A549 (cell line): ENCODE measurements around the gene ERGIC2. TPM values are rescaled to one million over a fixed set of nuclear protein-coding genes. Genes with fewer than 3 reads are reported as not detected.

Source experiments
- ATAC-seq, 2 experiments: fragments of 200-7000 bp in 1 of 2; fragments of >200 bp in 1 of 2; cut with Nextera tagmentation in 1 of 2; cut with Tn5 transposase in 1 of 2; 3 replicates each; pipeline versions ENCODE4 v1.8.0 to v1.9.1; 2018 to 2020; ENCODE audit warnings: mild to moderate bottlenecking in 1 of 2, moderate library complexity in 1 of 2
- CTCF ChIA-PET: fragments of 300-600 bp; sonication (Branson Sonifier 250); formaldehyde crosslinking; extraction: SDS; loops from one replicate; lab custom pipeline; 2021; ENCODE audit warnings: antibody characterized with exemption, inconsistent platforms; lab: Yijun Ruan, JAX
- POLR2A ChIA-PET: fragments of 350-600 bp; formaldehyde crosslinking; extraction: SDS; loops from one replicate; lab custom pipeline; 2021; ENCODE audit warnings: antibody characterized with exemption, inconsistent platforms; lab: Yijun Ruan, JAX
- DNase-seq, 2 experiments: peaks; one replicate each; pipeline versions ENCODE4 v3.0.0 to v3.0.0-alpha.2; 2011 to 2016; ENCODE audit warnings: low read depth in 1 of 2, low spot score in 1 of 2
- FAIRE-seq: peaks from 2 replicates; lab custom pipeline; 2011; peaks lifted over from hg19 to GRCh38; lab: Jason Lieb, UNC
- H3K27ac ChIP-seq, 2 experiments: fragments of >200 bp; sonication (Bioruptor Twin); formaldehyde crosslinking; 3 replicates each; pipeline ENCODE4 v1.5.1; 2016 to 2017
- H3K4me1 ChIP-seq: fragments of >200 bp; sonication (Bioruptor Twin); formaldehyde crosslinking; 3 replicates; pipeline ENCODE4 v1.6.1; 2016
- H3K4me2 ChIP-seq: fragments of >200 bp; sonication (Bioruptor Twin); formaldehyde crosslinking; 3 replicates; pipeline ENCODE4 v1.6.1; 2016
- H3K4me3 ChIP-seq: fragments of >200 bp; sonication (Bioruptor Twin); formaldehyde crosslinking; 3 replicates; pipeline ENCODE4 v1.5.1; 2016
- H3K9me3 ChIP-seq: fragments of >200 bp; sonication (Bioruptor Twin); formaldehyde crosslinking; 3 replicates; pipeline ENCODE4 v1.6.1; 2016
- ATOH8 ChIP-seq: fragments of 250-450 bp; sonication (Bioruptor Pico); IDR thresholded peaks from 2 replicates; pipeline ENCODE4 v1.5.0; 2020; ENCODE audit warnings: low read depth, mild to moderate bottlenecking, moderate library complexity
- CEBPB ChIP-seq, 2 experiments: fragments of >200 bp in 1 of 2; sonication (Bioruptor Twin) in 1 of 2; formaldehyde crosslinking in 1 of 2; IDR thresholded peaks; 2 replicates each; pipeline ENCODE4 v1.6.1; 2012 to 2016
- E2F6 ChIP-seq: IDR thresholded peaks from 2 replicates; pipeline ENCODE4 v1.6.1; 2012; ENCODE audit warnings: low read depth, borderline replicate concordance
- ELK1 ChIP-seq: fragments of 150-350 bp; IDR thresholded peaks from 2 replicates; pipeline ENCODE4 v1.6.1; 2014; ENCODE audit warnings: low read depth, mild to moderate bottlenecking, low read length
- GATA3 ChIP-seq: IDR thresholded peaks from 2 replicates; pipeline ENCODE4 v1.6.1; 2012; ENCODE audit warnings: borderline replicate concordance
- HDAC2 ChIP-seq: fragments of 200-600 bp; sonication (generic); IDR thresholded peaks from 2 replicates; pipeline ENCODE4 v1.6.1; 2016
- HEYL ChIP-seq: fragments of 250-450 bp; sonication (Bioruptor Pico); IDR thresholded peaks from 2 replicates; pipeline ENCODE4 v1.8.0; 2021; ENCODE audit warnings: mild to moderate bottlenecking, moderate library complexity
- HMGXB4 ChIP-seq: fragments of 250-450 bp; sonication (Bioruptor Pico); IDR thresholded peaks from 2 replicates; pipeline ENCODE4 v1.5.0; 2021; ENCODE audit warnings: mild to moderate bottlenecking, moderate library complexity, borderline replicate concordance
- HOXA7 ChIP-seq: fragments of 250-450 bp; sonication (Bioruptor Pico); IDR thresholded peaks from 2 replicates; pipeline ENCODE4 v1.5.0; 2020; ENCODE audit warnings: mild to moderate bottlenecking, moderate library complexity
- HOXB13 ChIP-seq: fragments of 250-450 bp; sonication (Bioruptor Pico); IDR thresholded peaks from 2 replicates; pipeline ENCODE4 v1.5.0; 2020; ENCODE audit warnings: low read depth, mild to moderate bottlenecking, moderate library complexity
- MAFK ChIP-seq: fragments of 450-650 bp; IDR thresholded peaks from 2 replicates; pipeline ENCODE4 v1.6.1; 2014; ENCODE audit not compliant: partially characterized antibody
- NFE2L2 ChIP-seq: fragments of 150-350 bp; conservative IDR thresholded peaks from 2 replicates; pipeline ENCODE4 v1.6.1; 2014; ENCODE audit warnings: low read length
- NPAS2 ChIP-seq: fragments of 250-450 bp; sonication (Bioruptor Pico); IDR thresholded peaks from 2 replicates; pipeline ENCODE4 v1.8.0; 2022; ENCODE audit warnings: mild to moderate bottlenecking, moderate library complexity, borderline replicate concordance
- NR3C1 ChIP-seq: fragments of >200 bp; sonication (Bioruptor Twin); formaldehyde crosslinking; IDR thresholded peaks from 3 replicates; pipeline ENCODE4 v1.6.1; 2017
- RAD21 ChIP-seq, 2 experiments: fragments of >200 bp in 1 of 2; sonication (Bioruptor Twin) in 1 of 2; formaldehyde crosslinking in 1 of 2; IDR thresholded peaks in 1 of 2; conservative IDR thresholded peaks in 1 of 2; 2 replicates in 1 of 2; 3 replicates in 1 of 2; pipeline ENCODE4 v1.6.1; 2012 to 2018; ENCODE audit warnings: inconsistent platforms in 1 of 2
- RARB ChIP-seq: fragments of 250-450 bp; sonication (Bioruptor Pico); IDR thresholded peaks from 2 replicates; pipeline ENCODE4 v1.8.0; 2021; ENCODE audit warnings: mild to moderate bottlenecking, moderate library complexity
- RCOR1 ChIP-seq: fragments of 150-350 bp; IDR thresholded peaks from 2 replicates; pipeline ENCODE4 v1.6.1; 2014; ENCODE audit warnings: antibody characterized with exemption, low read length, low read depth
- RNF2 ChIP-seq: fragments of 200-600 bp; sonication (generic); IDR thresholded peaks from 2 replicates; pipeline ENCODE4 v1.6.1; 2016; ENCODE audit warnings: low read depth, mild to moderate bottlenecking, antibody characterized with exemption, moderate library complexity, borderline replicate concordance
- SREBF2 ChIP-seq: fragments of 450-650 bp; IDR thresholded peaks from 2 replicates; pipeline ENCODE4 v1.6.1; 2014; ENCODE audit warnings: mild to moderate bottlenecking, moderate library complexity
- ZC3H11A ChIP-seq: fragments of 450-650 bp; IDR thresholded peaks from 2 replicates; pipeline ENCODE4 v1.6.1; 2014; ENCODE audit warnings: antibody characterized with exemption, mild to moderate bottlenecking
- WGBS: methylation state at CpG from one replicate; pipeline ENCODE4 v1.1.6; 2017; ENCODE audit errors: missing lambda C conversion rate; 5-methylcytosine and 5-hydroxymethylcytosine counted together
- polyA plus RNA-seq, 4 experiments: library from polyadenylated mRNA; depleted of rRNA in 3 of 4; stranded (reverse); fragments of >200 nt; fragmentation: RNase III in 1 of 4; extraction: RNeasy Plus Mini Kit Qiagen cat#74134 plus additional on column Dnase treatment in 1 of 4; gene quantifications; 2 replicates in 3 of 4; 3 replicates in 1 of 4; pipeline ENCODE4 v1.2.3, GENCODE V29; 2011 to 2017

The ERGIC2 gene
- polyA plus RNA-seq, 2 of the 4 experiments (the other 2 are of a cell fraction) = 69.3 to 94.1 TPM

GRCh38 chr12:29428633-29429032 is 47.7 kb upstream of the ERGIC2 start:
- ChIA-PET CTCF (no interaction called here), POLR2A (interaction anchor here (1.0 kb wide), 1 partner anchor 48 kb away, joined by 3 read pairs; the partner anchor contains the start of gene ERGIC2)
- no peak overlapping the region for H3K27ac ChIP-seq
- no peak overlapping the region for H3K4me2 ChIP-seq
- H3K4me1 ChIP-seq = no peaks in the 10 kb centered on the region
- FAIRE-seq (no peak), DNase-seq (peak in 1 of 2 experiments; percentile 10), ATAC-seq (0 out of 6 replicates have a peak, but pooled peaks of 1 of the 2 experiments have one; percentile 54)
- TF ChIP-seq SREBF2 = no peak
- TF ChIP-seq HEYL (CRISPR knock-in tag) = no peak
- TF ChIP-seq RNF2 = no peak
- TF ChIP-seq NR3C1 = no peak
- TF ChIP-seq HOXA7 (CRISPR knock-in tag) = no peak
- TF ChIP-seq GATA3 = no peak
- TF ChIP-seq ATOH8 (CRISPR knock-in tag) = no peak
- no peak for TF ChIP-seq MAFK
- no peak for TF ChIP-seq ZC3H11A
- TF ChIP-seq ELK1 = no peak
- no peak for TF ChIP-seq E2F6
- no peak for TF ChIP-seq RARB
- TF ChIP-seq HOXB13 (CRISPR knock-in tag) = no peak
- TF ChIP-seq RAD21 (conservative IDR thresholded peaks at IDR 0.05 in 1 of 2, IDR thresholded peaks at IDR 0.05 in 1 of 2) = no peak
- TF ChIP-seq NFE2L2 = no peak
- H3K9me3 ChIP-seq = no peaks in the 10 kb centered on the region
- no peak overlapping the region for H3K4me3 ChIP-seq

- TF ChIP-seq HDAC2 = no peak
- no peak for TF ChIP-seq CEBPB (IDR thresholded peaks at IDR 0.05)
- CTCF ChIA-PET = interaction anchor here (0.9 kb wide), 1 partner anchor 10 kb away, joined by 3 read pairs; no protein-coding TSS in a partner anchor
- ATAC-seq (peak; percentile 67 to 71), FAIRE-seq (no peak), DNase-seq (peak in 1 of 2 experiments; percentile 9)
- Histone ChIP-seq H3K4me2 (no peak overlapping the region), H3K4me1 (no peaks in the 10 kb centered on the region), H3K9me3 (no peaks in the 10 kb centered on the region), H3K27ac (no peak overlapping the region), H3K4me3 (no peak overlapping the region)
- POLR2A ChIA-PET = interaction anchor here (1.0 kb wide), 1 partner anchor 47 kb away, joined by 3 read pairs; the partner anchor contains the start of gene ERGIC2
- WGBS = 23% methylated on average over 4 of the region's 4 CpGs
Measured at GRCh38 chr12:29427964-29428363, 47.0 kb upstream of the ERGIC2 start.

- FAIRE-seq (no peak), DNase-seq (no peak), ATAC-seq (no peak)
- TF ChIP-seq HMGXB4 (no peak), NPAS2 (no peak), GATA3 (no peak), RCOR1 (no peak), HOXB13 (CRISPR knock-in tag) (no peak)
- 20% methylated on average over 2 of the region's 2 CpGs for WGBS
- no peak overlapping the region for H3K4me3 ChIP-seq
- ChIA-PET CTCF (interaction anchor here (0.5 to 0.7 kb wide), 4 partner anchors 190 to 351 kb away, joined by 3 to 4 read pairs (median 3); no protein-coding TSS in a partner anchor), POLR2A (no interaction called here)
- no peaks in the 10 kb centered on the region for H3K9me3 ChIP-seq
- H3K4me2 ChIP-seq = no peak overlapping the region
- no peak overlapping the region for H3K27ac ChIP-seq
- H3K4me1 ChIP-seq = no peaks in the 10 kb centered on the region
Measured at GRCh38 chr12:29426498-29426897, 45.5 kb upstream of the ERGIC2 start.
